Measurements from ENCODE around the gene ERGIC1.

DNA sequence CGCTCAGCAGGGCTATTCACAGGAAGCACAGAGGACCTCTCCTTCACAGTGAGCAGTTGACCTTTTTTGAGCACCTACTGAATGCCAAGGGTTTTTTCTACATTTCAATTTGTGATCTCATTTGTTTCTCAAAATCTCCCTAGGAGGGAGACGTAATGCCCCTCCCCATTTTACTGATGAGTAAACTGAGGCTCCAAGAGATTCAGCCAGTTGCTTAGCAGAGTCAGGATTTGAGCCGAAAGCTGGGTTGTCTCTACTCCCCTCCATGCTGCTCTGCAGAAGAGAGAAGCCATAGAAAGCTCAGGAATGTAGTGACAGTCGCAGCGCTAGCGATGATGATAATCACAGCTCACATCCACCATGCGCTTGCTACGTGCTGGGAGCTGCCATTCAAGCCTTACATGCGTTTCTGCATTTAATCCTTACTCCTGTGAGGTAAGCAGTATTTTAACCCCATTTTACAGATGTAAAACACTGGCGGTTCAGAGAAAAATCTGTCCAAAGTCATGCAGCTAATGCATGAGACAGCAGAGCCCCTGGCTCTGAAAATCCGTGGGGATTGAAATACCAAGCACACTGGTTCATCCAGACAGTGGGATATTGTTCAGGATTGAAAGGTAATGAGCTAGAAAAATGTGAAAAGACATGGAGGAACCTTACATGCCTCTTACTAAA lies 33.8 kb downstream of the ERGIC1 start:
- TF ChIP-seq, protein P1, sequence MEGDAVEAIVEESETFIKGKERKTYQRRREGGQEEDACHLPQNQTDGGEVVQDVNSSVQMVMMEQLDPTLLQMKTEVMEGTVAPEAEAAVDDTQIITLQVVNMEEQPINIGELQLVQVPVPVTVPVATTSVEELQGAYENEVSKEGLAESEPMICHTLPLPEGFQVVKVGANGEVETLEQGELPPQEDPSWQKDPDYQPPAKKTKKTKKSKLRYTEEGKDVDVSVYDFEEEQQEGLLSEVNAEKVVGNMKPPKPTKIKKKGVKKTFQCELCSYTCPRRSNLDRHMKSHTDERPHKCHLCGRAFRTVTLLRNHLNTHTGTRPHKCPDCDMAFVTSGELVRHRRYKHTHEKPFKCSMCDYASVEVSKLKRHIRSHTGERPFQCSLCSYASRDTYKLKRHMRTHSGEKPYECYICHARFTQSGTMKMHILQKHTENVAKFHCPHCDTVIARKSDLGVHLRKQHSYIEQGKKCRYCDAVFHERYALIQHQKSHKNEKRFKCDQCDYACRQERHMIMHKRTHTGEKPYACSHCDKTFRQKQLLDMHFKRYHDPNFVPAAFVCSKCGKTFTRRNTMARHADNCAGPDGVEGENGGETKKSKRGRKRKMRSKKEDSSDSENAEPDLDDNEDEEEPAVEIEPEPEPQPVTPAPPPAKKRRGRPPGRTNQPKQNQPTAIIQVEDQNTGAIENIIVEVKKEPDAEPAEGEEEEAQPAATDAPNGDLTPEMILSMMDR (IDR thresholded peaks at IDR 0.05), result no peak
- TF ChIP-seq POLR2A (IDR thresholded peaks at IDR 0.05), result no peak

Measured in body of pancreas (tissue), 4 donors.